HEK293 (cell line): Measurements from ENCODE around the gene SPECC1L.

Experiments used
- KLF10 ChIP-seq: fragments of 450-650 bp; IDR thresholded peaks from 2 replicates; pipeline ENCODE4 v1.5.1; 2018; ENCODE audit warnings: missing biosample characterization, mild to moderate bottlenecking, missing genetic modification characterization
- ZNF121 ChIP-seq: fragments of 450-650 bp; formaldehyde crosslinking; IDR thresholded peaks from 2 replicates; pipeline ENCODE4 v1.5.1; 2016; ENCODE audit warnings: missing biosample characterization, missing genetic modification characterization
- ZNF76 ChIP-seq: fragments of 450-650 bp; formaldehyde crosslinking; IDR thresholded peaks from 2 replicates; pipeline ENCODE4; 2016; ENCODE audit warnings: low read depth, missing biosample characterization, missing genetic modification characterization, borderline replicate concordance
- ZSCAN23 ChIP-seq: fragments of 450-650 bp; formaldehyde crosslinking; IDR thresholded peaks from 2 replicates; pipeline ENCODE4 v1.5.1; 2016; ENCODE audit warnings: missing biosample characterization, missing genetic modification characterization
- TF ChIP-seq, protein P1 (sequence below): fragments of 450-650 bp; formaldehyde crosslinking; IDR thresholded peaks from 2 replicates; pipeline ENCODE4 v1.5.1; 2016; ENCODE audit warnings: missing biosample characterization, missing genetic modification characterization

DNA sequence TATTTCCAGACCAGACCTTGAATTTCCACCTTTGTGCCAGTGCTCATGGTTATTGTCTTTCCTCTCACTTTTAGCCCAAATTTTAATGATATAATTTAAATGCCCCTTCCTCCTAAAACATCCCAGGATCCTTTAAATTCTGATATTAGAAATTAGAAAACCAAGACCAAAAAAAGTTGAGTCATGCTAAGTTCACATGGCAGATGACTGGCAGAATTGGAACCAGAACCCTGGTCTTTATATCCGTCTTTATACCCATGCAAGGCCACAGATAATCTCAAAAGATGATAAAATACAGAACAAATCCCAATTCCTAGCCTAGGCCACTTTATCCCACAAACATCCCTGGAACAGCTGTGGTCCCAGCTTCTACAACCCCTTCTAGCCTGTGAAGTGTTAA lies 183.2 kb downstream of the SPECC1L start:
- TF ChIP-seq, protein P1, sequence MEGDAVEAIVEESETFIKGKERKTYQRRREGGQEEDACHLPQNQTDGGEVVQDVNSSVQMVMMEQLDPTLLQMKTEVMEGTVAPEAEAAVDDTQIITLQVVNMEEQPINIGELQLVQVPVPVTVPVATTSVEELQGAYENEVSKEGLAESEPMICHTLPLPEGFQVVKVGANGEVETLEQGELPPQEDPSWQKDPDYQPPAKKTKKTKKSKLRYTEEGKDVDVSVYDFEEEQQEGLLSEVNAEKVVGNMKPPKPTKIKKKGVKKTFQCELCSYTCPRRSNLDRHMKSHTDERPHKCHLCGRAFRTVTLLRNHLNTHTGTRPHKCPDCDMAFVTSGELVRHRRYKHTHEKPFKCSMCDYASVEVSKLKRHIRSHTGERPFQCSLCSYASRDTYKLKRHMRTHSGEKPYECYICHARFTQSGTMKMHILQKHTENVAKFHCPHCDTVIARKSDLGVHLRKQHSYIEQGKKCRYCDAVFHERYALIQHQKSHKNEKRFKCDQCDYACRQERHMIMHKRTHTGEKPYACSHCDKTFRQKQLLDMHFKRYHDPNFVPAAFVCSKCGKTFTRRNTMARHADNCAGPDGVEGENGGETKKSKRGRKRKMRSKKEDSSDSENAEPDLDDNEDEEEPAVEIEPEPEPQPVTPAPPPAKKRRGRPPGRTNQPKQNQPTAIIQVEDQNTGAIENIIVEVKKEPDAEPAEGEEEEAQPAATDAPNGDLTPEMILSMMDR (tag by site-specific recombination) = no peak
- no peak for TF ChIP-seq KLF10
- TF ChIP-seq ZNF121 = no peak
- TF ChIP-seq ZNF76 (tag by site-specific recombination) = no peak
- no peak for TF ChIP-seq ZSCAN23 (tag by site-specific recombination)
